Nephron progenitor cell (in vitro differentiated cells): ENCODE data around the gene ASPSCR1.
A peak's percentile ranks its signal among the peaks of the same experiment; 100 is the strongest.

Experiments
- DNase-seq: peaks from one replicate; pipeline ENCODE4 v3.0.0; 2021
- H3K27ac Mint-ChIP-seq: 2 replicates; pipeline ENCODE4 v1.8.0; 2021; ENCODE audit warnings: mild to moderate bottlenecking, moderate library complexity, mixed read lengths
- H3K27me3 Mint-ChIP-seq: 2 replicates; pipeline ENCODE4 v1.8.0; 2021; ENCODE audit warnings: mild to moderate bottlenecking, low read depth, mixed read lengths; ENCODE audit not compliant: poor library complexity
- H3K36me3 Mint-ChIP-seq: 2 replicates; pipeline ENCODE4 v1.8.0; 2021; ENCODE audit warnings: low read depth, mixed read lengths
- H3K4me1 Mint-ChIP-seq: 2 replicates; pipeline ENCODE4 v1.8.0; 2021; ENCODE audit warnings: mixed read lengths
- H3K4me3 Mint-ChIP-seq: 2 replicates; pipeline ENCODE4 v1.8.0; 2021; ENCODE audit warnings: mild to moderate bottlenecking, moderate library complexity, mixed read lengths
- H3K9me3 Mint-ChIP-seq: 2 replicates; pipeline ENCODE4 v1.8.0; 2021; ENCODE audit warnings: mild to moderate bottlenecking, moderate library complexity, mixed read lengths
- CTCF ChIP-seq: fragments of 200-600 bp; sonication (generic); IDR thresholded peaks from 2 replicates; pipeline ENCODE4 v1.5.0; 2021; ENCODE audit warnings: antibody characterized with exemption

Gene ASPSCR1

GRCh38 chr17:82019690-82020571 is 42.5 kb downstream of the ASPSCR1 start:
- H3K9me3 Mint-ChIP-seq = no peaks in the 10 kb centered on the region
- peaks cover 31% of the 10 kb centered on the region for H3K4me1 Mint-ChIP-seq
- peak; percentile 84 for DNase-seq
- H3K4me3 Mint-ChIP-seq = no peak overlapping the region
- H3K27ac Mint-ChIP-seq = no peak overlapping the region
- peak; percentile 75 for TF ChIP-seq CTCF
- H3K36me3 Mint-ChIP-seq = no peaks in the 10 kb centered on the region
- H3K27me3 Mint-ChIP-seq = no peaks in the 10 kb centered on the region

- no peaks in the 10 kb centered on the region for H3K9me3 Mint-ChIP-seq
- H3K4me3 Mint-ChIP-seq = no peak overlapping the region
- H3K36me3 Mint-ChIP-seq = no peaks in the 10 kb centered on the region
- TF ChIP-seq CTCF = no peak
- H3K27me3 Mint-ChIP-seq = no peaks in the 10 kb centered on the region
- DNase-seq = no peak
- H3K27ac Mint-ChIP-seq = no peak overlapping the region
- H3K4me1 Mint-ChIP-seq = peaks cover 31% of the 10 kb centered on the region
Measured at GRCh38 chr17:82020572-82021106, 43.2 kb downstream of the ASPSCR1 start.

GRCh38 chr17:82021107-82021899 is 43.9 kb downstream of the ASPSCR1 start:
- peaks cover 31% of the 10 kb centered on the region for H3K4me1 Mint-ChIP-seq
- no peaks in the 10 kb centered on the region for H3K9me3 Mint-ChIP-seq
- H3K27me3 Mint-ChIP-seq = no peaks in the 10 kb centered on the region
- TF ChIP-seq CTCF = peak; percentile 52
- no peak overlapping the region for H3K27ac Mint-ChIP-seq
- peak overlapping the region; percentile 82 for H3K4me3 Mint-ChIP-seq
- DNase-seq = peak; percentile 70
- H3K36me3 Mint-ChIP-seq = no peaks in the 10 kb centered on the region

GRCh38 chr17:82021900-82022309 is 44.5 kb downstream of the ASPSCR1 start:
- Mint-ChIP-seq H3K4me3 (peak overlapping the region; percentile 82), H3K36me3 (no peaks in the 10 kb centered on the region), H3K27ac (no peak overlapping the region), H3K9me3 (no peaks in the 10 kb centered on the region), H3K27me3 (no peaks in the 10 kb centered on the region), H3K4me1 (peaks cover 31% of the 10 kb centered on the region)
- DNase-seq = no peak
- no peak for TF ChIP-seq CTCF

GRCh38 chr17:82022310-82022980 is 45.0 kb downstream of the ASPSCR1 start, which contains the start of gene CENPX:
CENPX (minus strand) TSS chr17:82022878; CDS start chr17:82022861, 17 bp downstream.
- Mint-ChIP-seq H3K36me3 (no peaks in the 10 kb centered on the region), H3K4me1 (peaks cover 31% of the 10 kb centered on the region), H3K27ac (no peak within 1 kb of the TSS), H3K27me3 (no peaks in the 10 kb centered on the region), H3K4me3 (peak within 1 kb of the TSS; percentile 82), H3K9me3 (no peaks in the 10 kb centered on the region)
- no peak for DNase-seq
- TF ChIP-seq CTCF = no peak
